ENCODE data around the gene MAGEA1. TPM values are rescaled to one million over a fixed set of nuclear protein-coding genes. Genes with fewer than 3 reads are reported as not detected.

Gene MAGEA1
- total RNA-seq, 4 donors from 2014 or later = not detected

DNA sequence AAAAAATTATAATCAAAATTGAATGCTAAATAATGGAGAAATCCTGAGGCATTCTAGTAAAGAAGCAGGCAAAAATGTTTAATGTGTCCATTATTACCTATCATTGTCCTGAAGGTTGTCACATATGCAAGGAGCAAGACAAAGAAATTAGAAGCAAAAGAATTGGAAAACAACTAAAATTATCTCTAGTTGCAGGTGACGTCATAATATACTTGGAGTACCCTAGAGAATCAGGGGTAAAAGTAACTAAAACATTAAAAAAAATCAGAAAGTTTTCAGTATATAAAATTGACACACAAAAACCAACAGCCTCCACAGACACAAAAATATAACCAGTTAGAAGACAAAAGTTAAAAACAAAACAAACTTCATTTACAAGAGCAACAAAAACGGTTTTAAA, 21.4 kb downstream of the MAGEA1 start:
- no peak overlapping the region for H3K27ac ChIP-seq
- no peaks in the 10 kb centered on the region for H3K27me3 ChIP-seq
- no peaks in the 10 kb centered on the region for H3K4me1 ChIP-seq
- H3K36me3 ChIP-seq = no peaks in the 10 kb centered on the region
- H3K9me3 ChIP-seq = no peaks in the 10 kb centered on the region
- no peak for DNase-seq
- TF ChIP-seq, protein P1, sequence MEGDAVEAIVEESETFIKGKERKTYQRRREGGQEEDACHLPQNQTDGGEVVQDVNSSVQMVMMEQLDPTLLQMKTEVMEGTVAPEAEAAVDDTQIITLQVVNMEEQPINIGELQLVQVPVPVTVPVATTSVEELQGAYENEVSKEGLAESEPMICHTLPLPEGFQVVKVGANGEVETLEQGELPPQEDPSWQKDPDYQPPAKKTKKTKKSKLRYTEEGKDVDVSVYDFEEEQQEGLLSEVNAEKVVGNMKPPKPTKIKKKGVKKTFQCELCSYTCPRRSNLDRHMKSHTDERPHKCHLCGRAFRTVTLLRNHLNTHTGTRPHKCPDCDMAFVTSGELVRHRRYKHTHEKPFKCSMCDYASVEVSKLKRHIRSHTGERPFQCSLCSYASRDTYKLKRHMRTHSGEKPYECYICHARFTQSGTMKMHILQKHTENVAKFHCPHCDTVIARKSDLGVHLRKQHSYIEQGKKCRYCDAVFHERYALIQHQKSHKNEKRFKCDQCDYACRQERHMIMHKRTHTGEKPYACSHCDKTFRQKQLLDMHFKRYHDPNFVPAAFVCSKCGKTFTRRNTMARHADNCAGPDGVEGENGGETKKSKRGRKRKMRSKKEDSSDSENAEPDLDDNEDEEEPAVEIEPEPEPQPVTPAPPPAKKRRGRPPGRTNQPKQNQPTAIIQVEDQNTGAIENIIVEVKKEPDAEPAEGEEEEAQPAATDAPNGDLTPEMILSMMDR (IDR thresholded peaks at IDR 0.05) = no peak
- no peak for TF ChIP-seq POLR2A (IDR thresholded peaks at IDR 0.05)
- H3K4me3 ChIP-seq = no peak overlapping the region

DNA sequence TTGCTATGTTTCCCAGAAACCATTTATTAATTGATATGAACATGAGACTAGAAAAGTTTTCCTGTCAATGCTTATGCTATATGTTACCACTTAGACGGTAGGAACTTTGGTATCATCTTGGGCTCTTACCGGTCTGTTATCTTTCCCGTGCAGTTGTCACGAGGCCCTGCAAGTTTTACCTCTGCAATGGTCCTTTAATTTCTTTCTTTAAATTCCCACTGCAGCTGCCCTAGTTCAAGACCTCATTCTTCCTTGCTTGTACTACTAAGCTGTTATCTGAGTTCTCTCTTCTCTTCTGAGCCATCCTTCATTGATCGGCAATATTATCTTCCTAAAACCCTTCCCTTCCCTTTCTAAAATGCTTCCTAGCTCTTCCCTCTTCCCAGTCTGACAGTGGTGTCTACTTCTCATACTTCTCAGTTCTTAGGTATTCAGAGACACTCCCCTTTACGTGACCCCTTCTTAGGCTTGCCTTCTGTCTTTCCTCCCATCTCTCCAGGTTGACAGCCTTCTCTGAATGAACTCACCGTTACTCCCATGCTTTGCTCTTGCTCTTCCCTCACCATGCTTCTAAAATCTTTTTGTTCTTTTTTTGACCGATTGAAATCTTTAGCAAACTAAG, 27.5 kb downstream of the MAGEA1 start:
- H3K4me3 ChIP-seq = no peak overlapping the region
- TF ChIP-seq, protein P1 (IDR thresholded peaks at IDR 0.05) = no peak
- TF ChIP-seq POLR2A (IDR thresholded peaks at IDR 0.05) = no peak
- no peaks in the 10 kb centered on the region for H3K27me3 ChIP-seq
- H3K27ac ChIP-seq = no peak overlapping the region
- DNase-seq = no peak
- H3K4me1 ChIP-seq = no peaks in the 10 kb centered on the region
- H3K9me3 ChIP-seq = no peaks in the 10 kb centered on the region
- no peaks in the 10 kb centered on the region for H3K36me3 ChIP-seq

DNA sequence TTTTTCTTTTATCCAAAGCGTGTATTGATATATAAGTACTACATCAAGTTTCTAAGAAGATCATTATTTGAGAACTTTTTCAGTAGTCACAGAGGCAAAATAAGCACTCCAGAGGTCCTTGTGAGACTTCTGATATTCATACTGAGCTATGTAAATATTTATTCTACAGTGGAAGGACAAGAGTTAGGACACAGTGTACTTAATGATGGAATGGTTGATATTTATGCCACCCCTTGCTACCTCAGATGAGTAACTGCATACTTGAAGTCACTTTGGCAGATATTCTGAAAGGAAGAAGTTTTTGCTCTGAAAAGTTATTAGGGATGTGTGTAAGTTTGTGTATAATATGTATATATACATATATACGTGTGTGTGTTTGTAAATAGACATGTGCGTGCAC, 30.3 kb downstream of the MAGEA1 start:
- no peak for DNase-seq
- H3K9me3 ChIP-seq = no peaks in the 10 kb centered on the region
- no peaks in the 10 kb centered on the region for H3K4me1 ChIP-seq
- no peak overlapping the region for H3K4me3 ChIP-seq
- H3K27ac ChIP-seq = no peak overlapping the region
- no peaks in the 10 kb centered on the region for H3K36me3 ChIP-seq
- TF ChIP-seq, protein P1 (IDR thresholded peaks at IDR 0.05) = no peak
- TF ChIP-seq POLR2A (IDR thresholded peaks at IDR 0.05) = no peak
- H3K27me3 ChIP-seq = no peaks in the 10 kb centered on the region

DNA sequence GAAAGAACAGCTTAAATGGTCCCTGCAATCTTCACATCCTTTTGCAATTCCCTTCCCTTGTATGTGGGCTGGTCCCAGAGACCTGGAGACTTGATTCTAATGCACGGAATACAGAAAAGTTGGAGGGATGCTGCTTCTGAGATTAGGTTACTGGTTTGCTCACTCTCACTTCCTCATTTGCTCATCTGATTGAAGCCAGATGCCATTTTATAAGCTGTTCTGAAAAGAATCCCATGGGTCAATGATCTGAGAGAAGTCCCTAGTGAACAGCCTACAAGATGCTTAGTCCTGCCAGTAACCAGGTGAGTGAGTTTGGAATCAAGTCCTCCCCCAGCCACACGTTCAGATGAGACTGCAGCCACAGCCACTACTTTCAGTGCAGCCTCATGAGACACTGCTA, 35.9 kb downstream of the MAGEA1 start:
- Histone ChIP-seq H3K27me3 (no peaks in the 10 kb centered on the region), H3K27ac (no peak overlapping the region), H3K9me3 (no peaks in the 10 kb centered on the region), H3K36me3 (no peaks in the 10 kb centered on the region), H3K4me3 (no peak overlapping the region), H3K4me1 (no peaks in the 10 kb centered on the region)
- no peak for DNase-seq
- no peak for TF ChIP-seq POLR2A (IDR thresholded peaks at IDR 0.05)
- TF ChIP-seq, protein P1 (IDR thresholded peaks at IDR 0.05) = no peak

DNA sequence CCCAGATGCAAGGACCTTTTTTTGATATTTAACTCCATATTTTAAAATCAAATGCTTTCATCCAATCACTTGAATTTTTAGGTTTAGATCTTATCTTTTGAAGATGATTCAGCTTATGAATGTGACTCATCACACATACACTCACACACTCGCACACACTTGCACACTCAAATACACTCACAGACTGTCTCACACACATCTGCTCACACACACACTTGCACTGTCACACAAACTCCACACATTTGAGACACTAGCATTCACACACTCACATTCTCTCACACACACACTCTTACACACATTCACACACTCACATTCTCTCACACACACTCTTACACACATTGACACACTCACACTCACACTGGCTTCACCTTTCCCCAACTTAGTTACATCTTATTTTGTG, 37.8 kb downstream of the MAGEA1 start:
- no peak for TF ChIP-seq POLR2A (IDR thresholded peaks at IDR 0.05)
- TF ChIP-seq, protein P1 (IDR thresholded peaks at IDR 0.05) = no peak
- Histone ChIP-seq H3K9me3 (no peaks in the 10 kb centered on the region), H3K27me3 (no peaks in the 10 kb centered on the region), H3K27ac (no peak overlapping the region), H3K36me3 (no peaks in the 10 kb centered on the region), H3K4me1 (no peaks in the 10 kb centered on the region), H3K4me3 (no peak overlapping the region)
- no peak for DNase-seq
